Stomach (tissue), 4 donors: ENCODE data around the gene GALNT2.

Source experiments
- CTCF ChIP-seq, 7 experiments: fragments of 450-650 bp in 4 of 7; fragments of 200-600 bp in 3 of 7; sonication (generic) in 3 of 7; IDR thresholded peaks; one replicate each; pipeline ENCODE4 v1.5.1; 2016 to 2019; ENCODE audit warnings: antibody characterized with exemption in 7 of 7, control low read depth in 2 of 7, mild to moderate bottlenecking in 1 of 7
- POLR2A ChIP-seq, 4 donors: fragments of 450-650 bp; IDR thresholded peaks; one replicate each; pipeline ENCODE4 v1.6.1; 2016; ENCODE audit warnings: antibody characterized with exemption in 4 of 4, control low read depth in 2 of 4, mild to moderate bottlenecking in 1 of 4, moderate library complexity in 1 of 4
- POLR2AphosphoS5 ChIP-seq, 3 donors: sonication (generic); formaldehyde crosslinking; IDR thresholded peaks; one replicate each; pipeline ENCODE4 v1.6.1; 2016; ENCODE audit warnings: antibody characterized with exemption in 3 of 3

DNA sequence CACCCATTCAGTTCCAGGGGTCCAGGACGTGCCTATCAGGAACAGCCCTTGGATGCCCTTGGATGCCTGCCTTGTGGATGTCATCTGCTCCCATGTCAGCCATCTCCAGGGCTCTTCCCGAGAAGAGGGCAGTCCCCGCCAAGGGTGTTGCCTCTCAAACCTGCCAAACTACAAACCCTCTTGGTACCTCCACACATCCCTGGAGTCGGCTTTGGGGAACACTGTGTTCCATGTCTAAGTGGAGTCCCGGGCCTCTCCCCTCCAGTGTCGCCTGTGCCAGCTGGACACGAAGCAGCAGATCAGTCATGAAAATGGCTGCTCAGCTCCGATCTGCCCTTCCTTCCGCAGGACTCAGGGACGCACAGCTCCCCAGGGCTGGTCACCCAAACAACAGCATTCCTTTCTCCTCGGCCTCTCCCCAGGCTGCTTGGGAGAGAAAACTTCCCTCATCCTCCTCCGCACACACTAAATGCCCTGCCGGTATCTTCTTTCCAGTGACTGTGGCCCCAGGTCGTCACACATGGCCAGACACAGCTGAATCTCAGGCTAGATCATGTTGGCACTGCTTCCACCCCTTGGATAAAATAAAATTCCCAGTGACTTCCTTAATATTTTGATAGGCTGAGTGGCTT, 53.4 kb downstream of the GALNT2 start:
- no peak for TF ChIP-seq CTCF (IDR thresholded peaks at IDR 0.05)
- TF ChIP-seq POLR2A (IDR thresholded peaks at IDR 0.05) = no peak
- TF ChIP-seq POLR2AphosphoS5 (IDR thresholded peaks at IDR 0.05) = no peak
